Right forelimb (tissue), 1 donor: ENCODE data around the gene CHCHD4.

Experiments used
- DNase-seq: peaks from one replicate; pipeline ENCODE4 v3.0.0-alpha.2; 2018

The CHCHD4 gene

DNA sequence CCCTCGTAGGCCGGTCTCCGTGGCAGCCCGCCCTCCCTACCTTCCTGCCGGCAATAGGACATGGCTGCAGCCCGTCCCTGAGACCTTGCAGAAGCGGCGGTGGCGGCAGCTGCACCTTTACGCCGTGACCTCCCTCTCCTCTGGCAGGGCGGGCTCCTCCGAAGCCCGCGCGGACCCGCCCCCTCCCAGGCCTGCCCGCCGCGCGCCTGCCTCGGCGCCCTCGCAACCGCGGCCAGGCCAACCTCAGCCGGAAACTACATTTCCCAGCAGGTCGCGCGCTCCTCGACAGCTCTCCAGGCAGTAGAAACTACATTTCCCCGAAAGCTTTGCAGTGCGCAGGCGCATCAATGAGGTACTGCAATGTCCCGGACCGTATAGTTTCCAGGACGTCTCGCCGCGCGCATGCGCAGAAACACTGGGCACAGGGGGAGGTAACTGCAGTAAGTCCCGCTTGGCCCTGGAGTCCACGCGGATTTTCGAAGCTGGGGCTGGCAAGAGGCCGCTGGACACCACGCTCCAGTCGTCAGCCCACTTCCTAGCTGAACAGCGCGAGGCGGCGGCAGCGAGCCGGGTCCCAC lies at the start of gene CHCHD4, which contains the start of gene TMEM43:
CHCHD4 (minus strand) TSS at position 256 of the 578 bp plus-strand sequence; CDS start at position 62, 194 bp downstream.
TMEM43 (plus strand) TSS at position 438 of the 578 bp plus-strand sequence. CDS start 142 bp downstream, outside the sequence.
- peak; percentile 98 for DNase-seq

GRCh38 chr3:14172496-14172895 lies 47.8 kb upstream of the CHCHD4 start:
- no peak for DNase-seq

DNA sequence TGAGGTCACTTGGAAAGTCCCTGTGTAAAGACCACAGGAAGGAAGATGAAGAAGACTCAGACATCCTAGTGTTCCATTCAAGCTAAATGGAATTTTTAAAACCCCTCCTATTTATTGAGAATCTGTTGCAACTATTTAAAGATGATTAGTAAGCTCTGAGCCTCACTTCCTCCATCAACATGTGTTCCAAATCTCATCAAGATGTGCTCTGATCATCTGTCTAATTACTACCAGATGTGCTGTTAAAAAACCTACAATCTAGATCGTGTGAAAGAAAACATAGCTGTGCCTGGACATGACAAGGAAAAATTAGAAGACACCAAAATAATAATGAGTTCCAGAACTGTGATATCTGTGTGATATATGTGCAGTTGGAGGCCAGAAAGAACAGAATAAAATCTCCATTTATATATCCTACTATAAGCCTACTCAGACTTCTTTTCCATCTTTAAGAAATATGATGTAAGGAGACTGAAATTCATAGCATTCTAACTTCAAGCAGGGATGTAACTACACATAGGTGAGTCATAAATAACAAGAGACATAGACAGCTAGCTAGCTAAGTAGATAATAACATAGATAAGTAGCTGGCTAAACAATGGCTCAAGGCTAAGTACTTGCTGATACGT lies 46.0 kb upstream of the CHCHD4 start:
- DNase-seq, result no peak

GRCh38 chr3:14169871-14170270 lies 45.2 kb upstream of the CHCHD4 start:
- DNase-seq, result no peak

DNA sequence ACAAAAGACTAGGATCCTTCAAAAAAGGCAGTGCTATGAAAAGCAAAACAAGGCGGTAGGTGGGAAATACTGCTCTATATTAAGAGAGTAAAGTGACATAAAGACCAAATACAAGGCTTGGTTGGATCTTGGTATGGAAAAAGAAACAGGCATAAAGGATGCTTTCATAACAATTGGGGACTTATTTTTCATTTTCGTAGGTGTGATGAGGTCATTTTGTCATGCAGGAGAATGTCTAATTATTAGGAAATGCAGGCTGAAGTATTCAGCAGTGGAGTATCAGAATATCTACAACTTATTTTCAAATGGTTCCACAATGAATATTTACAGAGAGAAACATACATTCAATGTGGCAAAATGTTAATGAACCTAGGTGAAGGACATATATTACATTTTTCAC lies 44.8 kb upstream of the CHCHD4 start:
- no peak for DNase-seq

- DNase-seq, result no peak
Observed at GRCh38 chr3:14166877-14167603, 42.4 kb upstream of the CHCHD4 start.

- DNase-seq, result no peak
Observed at GRCh38 chr3:14162178-14162577, 37.5 kb upstream of the CHCHD4 start.

GRCh38 chr3:14161282-14161681 lies 36.6 kb upstream of the CHCHD4 start:
- no peak for DNase-seq

- no peak for DNase-seq
Observed at GRCh38 chr3:14159426-14159825, 34.8 kb upstream of the CHCHD4 start.

GRCh38 chr3:14158370-14158769 lies 33.7 kb upstream of the CHCHD4 start:
- DNase-seq, result no peak

- DNase-seq, result no peak
Observed at GRCh38 chr3:14157951-14158350, 33.3 kb upstream of the CHCHD4 start.

- DNase-seq, result no peak
Observed at GRCh38 chr3:14156843-14157561, 32.3 kb upstream of the CHCHD4 start.

DNA sequence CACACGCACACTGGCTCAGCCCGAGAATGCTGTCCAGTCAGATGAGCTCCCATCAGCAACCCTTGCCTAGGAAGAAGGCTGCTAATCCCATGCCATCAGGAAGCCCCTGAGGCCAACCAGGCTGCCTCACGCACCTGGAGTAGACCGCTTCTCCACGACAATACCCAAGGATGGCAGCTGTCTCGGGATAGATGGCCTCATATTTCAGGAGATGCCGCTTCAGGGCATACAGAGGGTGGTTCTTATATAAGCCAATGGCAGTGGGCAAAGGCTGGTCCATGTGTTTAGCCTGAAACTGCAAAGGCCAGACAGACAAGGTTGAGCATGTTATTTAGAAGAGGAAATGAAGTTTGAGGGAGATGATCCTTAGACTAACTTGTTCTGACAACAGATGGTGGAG lies 31.5 kb upstream of the CHCHD4 start:
- no peak for DNase-seq

- DNase-seq, result no peak
Observed at GRCh38 chr3:14154895-14155440, 30.3 kb upstream of the CHCHD4 start.

- DNase-seq, result no peak
Observed at GRCh38 chr3:14154276-14154675, 29.6 kb upstream of the CHCHD4 start.

- no peak for DNase-seq
Observed at GRCh38 chr3:14153663-14154062, 29.0 kb upstream of the CHCHD4 start.

- no peak for DNase-seq
Observed at GRCh38 chr3:14152963-14153355, 28.3 kb upstream of the CHCHD4 start.

- no peak for DNase-seq
Observed at GRCh38 chr3:14152233-14152962, 27.7 kb upstream of the CHCHD4 start.

- DNase-seq, result no peak
Observed at GRCh38 chr3:14151471-14152083, 26.9 kb upstream of the CHCHD4 start.

GRCh38 chr3:14150491-14151230 lies 26.0 kb upstream of the CHCHD4 start:
- no peak for DNase-seq

- no peak for DNase-seq
Observed at GRCh38 chr3:14150078-14150477, 25.4 kb upstream of the CHCHD4 start.
